Posterior vena cava (tissue), 2 donors: Measurements from ENCODE around the gene SUCO. TPM values are rescaled to one million over a fixed set of nuclear protein-coding genes. Genes with fewer than 3 reads are reported as not detected.
"Not testable (repeated sequence)": the region's sequence is repeated elsewhere in the genome, so short reads cannot be mapped to it uniquely, and the experiment has no call there.

Source experiments
- DNase-seq: peaks from one replicate; pipeline ENCODE4 v3.0.0-alpha.2; 2020; ENCODE audit warnings: low spot score
- intact Hi-C, 2 donors: fragments of 100-400 bp; cut with DNase I; formaldehyde crosslinking; loops; one replicate each; pipeline versions ENCODE4 v1.14.1 to v1.14.2; 2022 to 2023
- total RNA-seq, 2 donors: library from RNA; stranded (reverse); fragmentation: NEBNext Ultra II Directional; extraction: Animal tissue kit (Norgen Biotek cat#: 25700); gene quantifications; one replicate each; pipeline ENCODE4 v1.2.1, GENCODE V29; 2021
- donor health status: DM: yes; HTN: yes; CAD: no.
- donor health status: DM: yes; HTN: yes; CAD: no.

The SUCO gene
- total RNA-seq, 2 donors from 2014 or later, result 26.0 to 30.8 TPM

- intact Hi-C loops, DNase-seq: not testable (repeated sequence)
Measured at GRCh38 chr1:172595066-172595465, 62.1 kb downstream of the SUCO start.

GRCh38 chr1:172596782-172597181 is 63.8 kb downstream of the SUCO start:
- intact Hi-C loops, DNase-seq: not testable (repeated sequence)

- DNase-seq, result no peak
- intact Hi-C loops, result no loop called here
Measured at GRCh38 chr1:172599912-172600311, 67.0 kb downstream of the SUCO start.

- intact Hi-C loops, result no loop called here
- DNase-seq, result no peak
Measured at GRCh38 chr1:172600615-172601014, 67.7 kb downstream of the SUCO start.

- intact Hi-C loops, result no loop called here
- DNase-seq, result no peak
Measured at GRCh38 chr1:172601046-172601630, 68.2 kb downstream of the SUCO start.

- intact Hi-C loops, result no loop called here
- DNase-seq, result no peak
Measured at GRCh38 chr1:172602706-172603105, 69.8 kb downstream of the SUCO start.

GRCh38 chr1:172603816-172604215 is 70.9 kb downstream of the SUCO start:
- intact Hi-C loops, result no loop called here
- no peak for DNase-seq

- no peak for DNase-seq
- intact Hi-C loops, result no loop called here
Measured at GRCh38 chr1:172605641-172606040, 72.7 kb downstream of the SUCO start.

- DNase-seq, result no peak
- intact Hi-C loops, result no loop called here
Measured at GRCh38 chr1:172607145-172607544, 74.2 kb downstream of the SUCO start.

- intact Hi-C loops, result no loop called here
- DNase-seq, result no peak
Measured at GRCh38 chr1:172608098-172608601, 75.2 kb downstream of the SUCO start.

- no peak for DNase-seq
- intact Hi-C loops, result no loop called here
Measured at GRCh38 chr1:172609528-172609927, 76.6 kb downstream of the SUCO start.

- DNase-seq, result no peak
- intact Hi-C loops, result no loop called here
Measured at GRCh38 chr1:172612478-172612877, 79.5 kb downstream of the SUCO start.

- DNase-seq, result no peak
- intact Hi-C loops, result no loop called here
Measured at GRCh38 chr1:172613294-172613693, 80.3 kb downstream of the SUCO start.

- intact Hi-C loops, result no loop called here
- no peak for DNase-seq
Measured at GRCh38 chr1:172616195-172616594, 83.2 kb downstream of the SUCO start.

GRCh38 chr1:172616636-172617035 is 83.7 kb downstream of the SUCO start:
- DNase-seq, result no peak
- intact Hi-C loops, result no loop called here

GRCh38 chr1:172620603-172621002 is 87.7 kb downstream of the SUCO start:
- intact Hi-C loops, DNase-seq: not testable (repeated sequence)

GRCh38 chr1:172622541-172622940 is 89.6 kb downstream of the SUCO start:
- intact Hi-C loops, result no loop called here
- DNase-seq, result no peak

- intact Hi-C loops, result no loop called here
- no peak for DNase-seq
Measured at GRCh38 chr1:172623748-172624147, 90.8 kb downstream of the SUCO start.

- intact Hi-C loops, result no loop called here
- no peak for DNase-seq
Measured at GRCh38 chr1:172626845-172627244, 93.9 kb downstream of the SUCO start.

- intact Hi-C loops, result no loop called here
- DNase-seq, result no peak
Measured at GRCh38 chr1:172627702-172628101, 94.8 kb downstream of the SUCO start.

- no peak for DNase-seq
- intact Hi-C loops, result no loop called here
Measured at GRCh38 chr1:172628401-172628800, 95.5 kb downstream of the SUCO start.

- DNase-seq, result no peak
- intact Hi-C loops, result no loop called here
Measured at GRCh38 chr1:172629170-172629569, 96.2 kb downstream of the SUCO start.
